Endothelial cell of umbilical vein (primary cell): ENCODE data around the gene CYTH2. TPM values are rescaled to one million over a fixed set of nuclear protein-coding genes. Genes with fewer than 3 reads are reported as not detected.

Source experiments
- BruUV-seq: library from RNA; stranded (reverse); fragments of 400-500 nt; replicated peaks from 2 replicates; lab custom pipeline; 2021; lab: Mats Ljungman, UMichigan
- CTCF ChIA-PET: fragments of 300-600, 350-600 bp; sonication (Branson Sonifier 250); formaldehyde crosslinking; loops from one replicate; lab custom pipeline; 2021; ENCODE audit warnings: antibody characterized with exemption, inconsistent platforms; lab: Charles Lee
- POLR2A ChIA-PET: fragments of 300-600, 350-600 bp; sonication (Branson Sonifier 250); formaldehyde crosslinking; loops from one replicate; lab custom pipeline; 2021; ENCODE audit warnings: antibody characterized with exemption, inconsistent platforms; lab: Charles Lee
- DNase-seq: peaks from one replicate; pipeline ENCODE4 v3.0.0-alpha.2; 2011; ENCODE audit warnings: low read depth, low spot score
- FAIRE-seq: peaks from 2 replicates; lab custom pipeline; 2011; peaks lifted over from hg19 to GRCh38; lab: Jason Lieb, UNC
- H2AFZ ChIP-seq: 2 replicates; pipeline ENCODE4 v1.6.0; 2012; ENCODE audit warnings: low read depth, low read length, control low read depth, inconsistent platforms
- H3K27ac ChIP-seq: 2 replicates; pipeline ENCODE4 v1.5.1; 2011; ENCODE audit warnings: low read depth, mild to moderate bottlenecking, control low read depth, low read length, moderate library complexity; ENCODE audit not compliant: insufficient read depth
- H3K27me3 ChIP-seq, 2 experiments: 2 replicates each; pipeline versions ENCODE4 v1.6.0 to v1.6.1; 2011; ENCODE audit warnings: low read length in 2 of 2, mixed read lengths in 1 of 2; ENCODE audit not compliant: control insufficient read depth in 2 of 2, insufficient read depth in 2 of 2
- H3K36me3 ChIP-seq, 2 experiments: 2 replicates in 1 of 2; 3 replicates in 1 of 2; pipeline ENCODE4 v1.5.1; 2011; ENCODE audit warnings: low read length in 2 of 2, mild to moderate bottlenecking in 1 of 2, moderate library complexity in 1 of 2; ENCODE audit not compliant: control insufficient read depth in 2 of 2, insufficient read depth in 2 of 2; ENCODE audit errors: extremely low read depth in 1 of 2
- H3K4me1 ChIP-seq: 3 replicates; pipeline ENCODE4 v1.5.1; 2011; ENCODE audit warnings: mild to moderate bottlenecking, low read length; ENCODE audit not compliant: control insufficient read depth, insufficient read depth; ENCODE audit errors: extremely low read depth
- H3K4me2 ChIP-seq: 2 replicates; pipeline ENCODE4 v1.6.1; 2011; ENCODE audit warnings: low read length, control low read depth, mixed read lengths; ENCODE audit not compliant: insufficient read depth
- H3K4me3 ChIP-seq, 3 experiments: fragments of 200-600 bp in 1 of 3; sonication (generic), shearing (Covaris generic) in 1 of 3; replicated peaks in 1 of 3; 2 replicates each; pipeline ENCODE4 v1.5.1; 2011 to 2016; ENCODE audit warnings: control low read depth in 3 of 3, low read length in 3 of 3, mild to moderate bottlenecking in 2 of 3, inconsistent platforms in 1 of 3, low read depth in 1 of 3, moderate library complexity in 1 of 3; ENCODE audit not compliant: insufficient read depth in 1 of 3
- H3K79me2 ChIP-seq: 2 replicates; pipeline ENCODE4 v1.6.0; 2012; ENCODE audit warnings: low read length, inconsistent platforms; ENCODE audit not compliant: control insufficient read depth, insufficient read depth
- H3K9ac ChIP-seq: replicated peaks from 2 replicates; pipeline ENCODE3; 2011; ENCODE audit warnings: low read length, control low read depth; ENCODE audit not compliant: insufficient read depth; ENCODE audit errors: extremely low read depth
- H3K9me1 ChIP-seq: replicated peaks from 3 replicates; pipeline ENCODE4 v1.6.0; 2011; ENCODE audit warnings: mild to moderate bottlenecking, low read length; ENCODE audit not compliant: control insufficient read depth, insufficient read depth; ENCODE audit errors: extremely low read depth
- H3K9me3 ChIP-seq: replicated peaks from 2 replicates; pipeline ENCODE4 v1.5.1; 2012; ENCODE audit warnings: low read length, inconsistent platforms; ENCODE audit not compliant: control insufficient read depth, insufficient read depth
- H4K20me1 ChIP-seq: replicated peaks from 2 replicates; pipeline ENCODE3; 2011; ENCODE audit warnings: mild to moderate bottlenecking, low read length; ENCODE audit not compliant: control insufficient read depth, insufficient read depth; ENCODE audit errors: extremely low read depth
- EZH2 ChIP-seq: IDR thresholded peaks from 2 replicates; pipeline ENCODE4 v1.6.1; 2012; ENCODE audit warnings: borderline replicate concordance, low read depth, mild to moderate bottlenecking, moderate library complexity, low read length, inconsistent platforms; ENCODE audit not compliant: severe bottlenecking
- FOS ChIP-seq: IDR thresholded peaks from 2 replicates; pipeline ENCODE4 v1.6.1; 2011; ENCODE audit warnings: mild to moderate bottlenecking, low read length, moderate library complexity, borderline replicate concordance; ENCODE audit not compliant: insufficient read depth
- GATA2 ChIP-seq: IDR thresholded peaks from 2 replicates; pipeline ENCODE4 v1.7.0; 2011; ENCODE audit warnings: low read depth, mild to moderate bottlenecking, moderate library complexity, mixed read lengths, low read length; ENCODE audit not compliant: insufficient read length, insufficient read depth
- JUN ChIP-seq: IDR thresholded peaks from 2 replicates; pipeline ENCODE4 v1.6.1; 2011; ENCODE audit warnings: borderline replicate concordance, low read depth; ENCODE audit not compliant: insufficient read length, insufficient read depth
- MAX ChIP-seq: IDR thresholded peaks from 2 replicates; pipeline ENCODE4 v1.6.1; 2011; ENCODE audit not compliant: insufficient read depth, insufficient read length
- MYC ChIP-seq: IDR thresholded peaks from one replicate; pipeline ENCODE4 v1.6.1; 2011; ENCODE audit warnings: mild to moderate bottlenecking, low read depth, low read length
- POLR2A ChIP-seq: IDR thresholded peaks from 2 replicates; pipeline ENCODE4 v1.6.1; 2012; ENCODE audit warnings: low read depth, mild to moderate bottlenecking, control low read depth, low read length
- POLR2AphosphoS5 ChIP-seq: IDR thresholded peaks from 2 replicates; pipeline ENCODE4 v1.6.1; 2012; ENCODE audit warnings: low read depth, mild to moderate bottlenecking, control low read depth, low read length, moderate library complexity; ENCODE audit not compliant: insufficient read depth
- dilution Hi-C: fragments of 300-500 bp; cut with MboI; formaldehyde crosslinking; loops from one replicate; pipeline ENCODE4 v1.15.0; 2019; ENCODE audit warnings: low sequenced_read_pairs; ENCODE audit not compliant: extremely low pct_ligation_motif_present
- intact Hi-C: fragments of 100-400 bp; cut with micrococcal nuclease; formaldehyde crosslinking; loops from one replicate; pipeline ENCODE4 v1.10.0; 2022
- polyA plus RNA-seq, 4 experiments: library from polyadenylated mRNA; depleted of rRNA in 3 of 4; stranded (reverse) in 3 of 4; unstranded in 1 of 4; fragments of >200 nt; gene quantifications; 2 replicates each; pipeline versions ENCODE4 v1.2.1 to v1.2.3, GENCODE V29; 2011 to 2012; ENCODE audit warnings: missing spikeins in 1 of 4
- total RNA-seq: library from RNA; stranded (reverse); gene quantifications from 2 replicates; pipeline ENCODE4 v1.2.3, GENCODE V29; 2021
- TF ChIP-seq, protein P1 (sequence below), 2 donors: IDR thresholded peaks; 1 replicate in 1 of 2; 2 replicates in 1 of 2; pipeline ENCODE4 v1.5.1; 2011; ENCODE audit warnings: low read length in 2 of 2, mild to moderate bottlenecking in 2 of 2, moderate library complexity in 2 of 2, control low read depth in 1 of 2, inconsistent platforms in 1 of 2, low read depth in 1 of 2; ENCODE audit not compliant: insufficient read depth in 1 of 2; ENCODE audit errors: extremely low read depth in 1 of 2

CYTH2 gene
- total and polyA plus RNA-seq, 2 donors (not counting 3 experiments of a cell fraction or from before 2014, with no cell fraction given) = 98.4 to 119 TPM

GRCh38 chr19:48481846-48482639, 12.9 kb downstream of the CYTH2 start:
- dilution Hi-C loops (no loop called here), intact Hi-C loops (loop anchor here (5.0 kb wide), 1 partner anchor 85 kb away; no protein-coding TSS in a partner anchor)
- Histone ChIP-seq H3K9ac (peak overlapping the region; percentile 36), H3K36me3 (peaks cover 0 to 19% of the 10 kb centered on the region in 2 experiments), H3K4me3 (no peak overlapping the region), H3K79me2 (no peaks in the 10 kb centered on the region), H3K4me1 (peaks cover 23% of the 10 kb centered on the region), H3K27me3 (no peaks in the 10 kb centered on the region), H3K4me2 (no peak overlapping the region), H4K20me1 (no peaks in the 10 kb centered on the region), H3K27ac (no peak overlapping the region), H3K9me3 (no peaks in the 10 kb centered on the region), H2AFZ (no peak overlapping the region), H3K9me1 (no peaks in the 10 kb centered on the region)
- POLR2A ChIA-PET = interaction anchor here (1.0 kb wide), 1 partner anchor 12 kb away, joined by 3 read pairs; no protein-coding TSS in a partner anchor
- CTCF ChIA-PET = interaction anchor here (1.2 to 1.5 kb wide), 2 partner anchors 8 to 102 kb away, joined by 4 to 7 read pairs; no protein-coding TSS in a partner anchor
- FAIRE-seq = no peak
- TSS peak; percentile 29 for BruUV-seq
- TF ChIP-seq MYC = no peak
- peak; percentile 15 for TF ChIP-seq POLR2A
- TF ChIP-seq MAX = no peak
- TF ChIP-seq EZH2 = no peak
- no peak for TF ChIP-seq FOS
- no peak for TF ChIP-seq POLR2AphosphoS5
- TF ChIP-seq, protein P1, sequence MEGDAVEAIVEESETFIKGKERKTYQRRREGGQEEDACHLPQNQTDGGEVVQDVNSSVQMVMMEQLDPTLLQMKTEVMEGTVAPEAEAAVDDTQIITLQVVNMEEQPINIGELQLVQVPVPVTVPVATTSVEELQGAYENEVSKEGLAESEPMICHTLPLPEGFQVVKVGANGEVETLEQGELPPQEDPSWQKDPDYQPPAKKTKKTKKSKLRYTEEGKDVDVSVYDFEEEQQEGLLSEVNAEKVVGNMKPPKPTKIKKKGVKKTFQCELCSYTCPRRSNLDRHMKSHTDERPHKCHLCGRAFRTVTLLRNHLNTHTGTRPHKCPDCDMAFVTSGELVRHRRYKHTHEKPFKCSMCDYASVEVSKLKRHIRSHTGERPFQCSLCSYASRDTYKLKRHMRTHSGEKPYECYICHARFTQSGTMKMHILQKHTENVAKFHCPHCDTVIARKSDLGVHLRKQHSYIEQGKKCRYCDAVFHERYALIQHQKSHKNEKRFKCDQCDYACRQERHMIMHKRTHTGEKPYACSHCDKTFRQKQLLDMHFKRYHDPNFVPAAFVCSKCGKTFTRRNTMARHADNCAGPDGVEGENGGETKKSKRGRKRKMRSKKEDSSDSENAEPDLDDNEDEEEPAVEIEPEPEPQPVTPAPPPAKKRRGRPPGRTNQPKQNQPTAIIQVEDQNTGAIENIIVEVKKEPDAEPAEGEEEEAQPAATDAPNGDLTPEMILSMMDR (IDR thresholded peaks at IDR 0.05; ENCODE audit: extremely low read depth in 1 of 2, insufficient read depth in 1 of 2, low read depth in 1 of 2, low read length in 2 of 2) = no peak
- no peak for TF ChIP-seq GATA2
- peak; percentile 35 for TF ChIP-seq JUN
- no peak for DNase-seq
